Endothelial cell of umbilical vein (primary cell): ENCODE results near the gene HOXB7. TPM values are rescaled to one million over a fixed set of nuclear protein-coding genes. Genes with fewer than 3 reads are reported as not detected.

Experiments
- BruUV-seq: library from RNA; stranded (reverse); fragments of 400-500 nt; replicated peaks from 2 replicates; lab custom pipeline; 2021; lab: Mats Ljungman, UMichigan
- CTCF ChIA-PET: fragments of 300-600, 350-600 bp; sonication (Branson Sonifier 250); formaldehyde crosslinking; loops from one replicate; lab custom pipeline; 2021; ENCODE audit warnings: antibody characterized with exemption, inconsistent platforms; lab: Charles Lee
- POLR2A ChIA-PET: fragments of 300-600, 350-600 bp; sonication (Branson Sonifier 250); formaldehyde crosslinking; loops from one replicate; lab custom pipeline; 2021; ENCODE audit warnings: antibody characterized with exemption, inconsistent platforms; lab: Charles Lee
- DNase-seq: peaks from one replicate; pipeline ENCODE4 v3.0.0-alpha.2; 2011; ENCODE audit warnings: low read depth, low spot score
- FAIRE-seq: peaks from 2 replicates; lab custom pipeline; 2011; peaks lifted over from hg19 to GRCh38; lab: Jason Lieb, UNC
- H2AFZ ChIP-seq: 2 replicates; pipeline ENCODE4 v1.6.0; 2012; ENCODE audit warnings: low read depth, low read length, control low read depth, inconsistent platforms
- H3K27ac ChIP-seq: 2 replicates; pipeline ENCODE4 v1.5.1; 2011; ENCODE audit warnings: low read depth, mild to moderate bottlenecking, control low read depth, low read length, moderate library complexity; ENCODE audit not compliant: insufficient read depth
- H3K27me3 ChIP-seq, 2 experiments: 2 replicates each; pipeline versions ENCODE4 v1.6.0 to v1.6.1; 2011; ENCODE audit warnings: low read length in 2 of 2, mixed read lengths in 1 of 2; ENCODE audit not compliant: control insufficient read depth in 2 of 2, insufficient read depth in 2 of 2
- H3K36me3 ChIP-seq, 2 experiments: 2 replicates in 1 of 2; 3 replicates in 1 of 2; pipeline ENCODE4 v1.5.1; 2011; ENCODE audit warnings: low read length in 2 of 2, mild to moderate bottlenecking in 1 of 2, moderate library complexity in 1 of 2; ENCODE audit not compliant: control insufficient read depth in 2 of 2, insufficient read depth in 2 of 2; ENCODE audit errors: extremely low read depth in 1 of 2
- H3K4me1 ChIP-seq: 3 replicates; pipeline ENCODE4 v1.5.1; 2011; ENCODE audit warnings: mild to moderate bottlenecking, low read length; ENCODE audit not compliant: control insufficient read depth, insufficient read depth; ENCODE audit errors: extremely low read depth
- H3K4me2 ChIP-seq: 2 replicates; pipeline ENCODE4 v1.6.1; 2011; ENCODE audit warnings: low read length, control low read depth, mixed read lengths; ENCODE audit not compliant: insufficient read depth
- H3K4me3 ChIP-seq, 3 experiments: fragments of 200-600 bp in 1 of 3; sonication (generic), shearing (Covaris generic) in 1 of 3; replicated peaks in 1 of 3; 2 replicates each; pipeline ENCODE4 v1.5.1; 2011 to 2016; ENCODE audit warnings: control low read depth in 3 of 3, low read length in 3 of 3, mild to moderate bottlenecking in 2 of 3, inconsistent platforms in 1 of 3, low read depth in 1 of 3, moderate library complexity in 1 of 3; ENCODE audit not compliant: insufficient read depth in 1 of 3
- H3K79me2 ChIP-seq: 2 replicates; pipeline ENCODE4 v1.6.0; 2012; ENCODE audit warnings: low read length, inconsistent platforms; ENCODE audit not compliant: control insufficient read depth, insufficient read depth
- H3K9ac ChIP-seq: replicated peaks from 2 replicates; pipeline ENCODE3; 2011; ENCODE audit warnings: low read length, control low read depth; ENCODE audit not compliant: insufficient read depth; ENCODE audit errors: extremely low read depth
- H3K9me1 ChIP-seq: replicated peaks from 3 replicates; pipeline ENCODE4 v1.6.0; 2011; ENCODE audit warnings: mild to moderate bottlenecking, low read length; ENCODE audit not compliant: control insufficient read depth, insufficient read depth; ENCODE audit errors: extremely low read depth
- H3K9me3 ChIP-seq: replicated peaks from 2 replicates; pipeline ENCODE4 v1.5.1; 2012; ENCODE audit warnings: low read length, inconsistent platforms; ENCODE audit not compliant: control insufficient read depth, insufficient read depth
- H4K20me1 ChIP-seq: replicated peaks from 2 replicates; pipeline ENCODE3; 2011; ENCODE audit warnings: mild to moderate bottlenecking, low read length; ENCODE audit not compliant: control insufficient read depth, insufficient read depth; ENCODE audit errors: extremely low read depth
- FOS ChIP-seq: IDR thresholded peaks from 2 replicates; pipeline ENCODE4 v1.6.1; 2011; ENCODE audit warnings: mild to moderate bottlenecking, low read length, moderate library complexity, borderline replicate concordance; ENCODE audit not compliant: insufficient read depth
- GATA2 ChIP-seq: IDR thresholded peaks from 2 replicates; pipeline ENCODE4 v1.7.0; 2011; ENCODE audit warnings: low read depth, mild to moderate bottlenecking, moderate library complexity, mixed read lengths, low read length; ENCODE audit not compliant: insufficient read length, insufficient read depth
- MYC ChIP-seq: IDR thresholded peaks from one replicate; pipeline ENCODE4 v1.6.1; 2011; ENCODE audit warnings: mild to moderate bottlenecking, low read depth, low read length
- POLR2A ChIP-seq: IDR thresholded peaks from 2 replicates; pipeline ENCODE4 v1.6.1; 2012; ENCODE audit warnings: low read depth, mild to moderate bottlenecking, control low read depth, low read length
- POLR2AphosphoS5 ChIP-seq: IDR thresholded peaks from 2 replicates; pipeline ENCODE4 v1.6.1; 2012; ENCODE audit warnings: low read depth, mild to moderate bottlenecking, control low read depth, low read length, moderate library complexity; ENCODE audit not compliant: insufficient read depth
- dilution Hi-C: fragments of 300-500 bp; cut with MboI; formaldehyde crosslinking; loops from one replicate; pipeline ENCODE4 v1.15.0; 2019; ENCODE audit warnings: low sequenced_read_pairs; ENCODE audit not compliant: extremely low pct_ligation_motif_present
- intact Hi-C: fragments of 100-400 bp; cut with micrococcal nuclease; formaldehyde crosslinking; loops from one replicate; pipeline ENCODE4 v1.10.0; 2022
- polyA plus RNA-seq, 4 experiments: library from polyadenylated mRNA; depleted of rRNA in 3 of 4; stranded (reverse) in 3 of 4; unstranded in 1 of 4; fragments of >200 nt; gene quantifications; 2 replicates each; pipeline versions ENCODE4 v1.2.1 to v1.2.3, GENCODE V29; 2011 to 2012; ENCODE audit warnings: missing spikeins in 1 of 4
- total RNA-seq: library from RNA; stranded (reverse); gene quantifications from 2 replicates; pipeline ENCODE4 v1.2.3, GENCODE V29; 2021
- TF ChIP-seq, protein P1 (sequence below), 2 donors: IDR thresholded peaks; 1 replicate in 1 of 2; 2 replicates in 1 of 2; pipeline ENCODE4 v1.5.1; 2011; ENCODE audit warnings: low read length in 2 of 2, mild to moderate bottlenecking in 2 of 2, moderate library complexity in 2 of 2, control low read depth in 1 of 2, inconsistent platforms in 1 of 2, low read depth in 1 of 2; ENCODE audit not compliant: insufficient read depth in 1 of 2; ENCODE audit errors: extremely low read depth in 1 of 2

HOXB7 gene
- total and polyA plus RNA-seq, 2 donors (not counting 3 experiments of a cell fraction or from before 2014, with no cell fraction given) = 23.5 to 24.5 TPM

DNA sequence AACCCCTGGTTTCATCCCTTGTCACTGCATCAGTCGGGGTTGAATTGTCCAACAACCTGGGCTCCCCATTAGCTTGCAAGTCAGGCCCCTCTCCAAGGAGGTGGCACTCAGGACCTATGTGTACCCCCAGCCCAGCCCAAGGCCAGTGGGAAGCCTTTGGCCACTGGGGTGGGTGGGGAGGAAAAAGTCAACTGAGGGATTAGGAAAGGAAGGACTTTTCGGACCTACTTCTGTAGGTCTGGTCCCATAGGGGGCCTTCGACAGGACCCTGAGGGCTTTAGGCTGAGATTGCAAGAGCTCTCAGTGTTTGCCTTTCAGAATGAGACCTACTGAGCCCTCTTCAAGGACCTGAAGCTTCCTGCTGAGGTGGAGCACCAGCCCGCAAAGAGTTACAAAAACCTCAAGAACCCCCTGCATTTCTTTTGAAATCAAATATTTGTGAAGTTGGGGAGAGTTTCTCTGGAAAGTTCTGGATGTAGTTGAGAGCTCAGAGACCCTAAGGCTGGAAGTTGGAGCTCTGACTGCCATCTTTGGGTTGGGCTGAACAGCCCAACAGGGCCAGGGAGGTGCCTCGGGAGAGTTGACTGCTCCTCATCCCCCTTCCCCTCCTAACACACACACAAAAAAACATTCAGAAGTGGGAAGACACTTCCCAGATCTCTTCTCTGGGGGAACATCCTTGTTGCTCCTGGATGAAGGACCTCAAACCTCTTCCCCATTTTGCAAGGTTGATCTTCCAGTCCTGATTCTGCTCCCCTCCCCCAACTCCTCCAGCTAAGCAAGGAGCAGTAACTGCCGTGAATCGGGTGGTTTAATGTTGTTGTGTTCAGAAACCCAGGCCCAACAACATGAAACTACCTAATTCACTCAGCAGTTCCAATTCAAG lies 21.1 kb upstream of the HOXB7 start:
- Histone ChIP-seq H3K36me3 (no peaks in the 10 kb centered on the region), H3K27me3 (peaks cover 72 to 89% of the 10 kb centered on the region in 2 experiments), H3K79me2 (no peaks in the 10 kb centered on the region), H4K20me1 (no peaks in the 10 kb centered on the region), H3K9me1 (no peaks in the 10 kb centered on the region), H3K4me2 (no peak overlapping the region), H3K4me1 (no peaks in the 10 kb centered on the region), H3K27ac (no peak overlapping the region), H3K4me3 (no peak overlapping the region), H3K9me3 (no peaks in the 10 kb centered on the region), H2AFZ (no peak overlapping the region), H3K9ac (no peak overlapping the region)
- dilution Hi-C loops (no loop called here), intact Hi-C loops (no loop called here)
- POLR2A ChIA-PET = no interaction called here
- CTCF ChIA-PET = interaction anchor here (1.0 to 1.9 kb wide), 3 partner anchors 9 to 12 kb away, joined by 3 to 6 read pairs (median 3); no protein-coding TSS in a partner anchor
- BruUV-seq = no TSS peak
- TF ChIP-seq, protein P1, sequence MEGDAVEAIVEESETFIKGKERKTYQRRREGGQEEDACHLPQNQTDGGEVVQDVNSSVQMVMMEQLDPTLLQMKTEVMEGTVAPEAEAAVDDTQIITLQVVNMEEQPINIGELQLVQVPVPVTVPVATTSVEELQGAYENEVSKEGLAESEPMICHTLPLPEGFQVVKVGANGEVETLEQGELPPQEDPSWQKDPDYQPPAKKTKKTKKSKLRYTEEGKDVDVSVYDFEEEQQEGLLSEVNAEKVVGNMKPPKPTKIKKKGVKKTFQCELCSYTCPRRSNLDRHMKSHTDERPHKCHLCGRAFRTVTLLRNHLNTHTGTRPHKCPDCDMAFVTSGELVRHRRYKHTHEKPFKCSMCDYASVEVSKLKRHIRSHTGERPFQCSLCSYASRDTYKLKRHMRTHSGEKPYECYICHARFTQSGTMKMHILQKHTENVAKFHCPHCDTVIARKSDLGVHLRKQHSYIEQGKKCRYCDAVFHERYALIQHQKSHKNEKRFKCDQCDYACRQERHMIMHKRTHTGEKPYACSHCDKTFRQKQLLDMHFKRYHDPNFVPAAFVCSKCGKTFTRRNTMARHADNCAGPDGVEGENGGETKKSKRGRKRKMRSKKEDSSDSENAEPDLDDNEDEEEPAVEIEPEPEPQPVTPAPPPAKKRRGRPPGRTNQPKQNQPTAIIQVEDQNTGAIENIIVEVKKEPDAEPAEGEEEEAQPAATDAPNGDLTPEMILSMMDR (IDR thresholded peaks at IDR 0.05; ENCODE audit: extremely low read depth in 1 of 2, insufficient read depth in 1 of 2, low read depth in 1 of 2, low read length in 2 of 2) = no peak
- TF ChIP-seq POLR2A (no peak), MYC (no peak), POLR2AphosphoS5 (no peak), GATA2 (no peak), FOS (no peak)
- DNase-seq = no peak
- FAIRE-seq = no peak
